H1 (cell line): ENCODE results near the gene CFLAR. TPM values are rescaled to one million over a fixed set of nuclear protein-coding genes. Genes with fewer than 3 reads are reported as not detected.

ENCODE experiments used
- BRCA1 ChIP-seq: IDR thresholded peaks from 2 replicates; pipeline ENCODE4 v1.6.1; 2012; ENCODE audit warnings: low read depth, low read length, improper control_type of control experiment
- CBX5 ChIP-seq: fragments of 300-800, 300-1000 bp; sonication (generic); IDR thresholded peaks from 2 replicates; pipeline ENCODE4 v1.7.1; 2016; ENCODE audit warnings: antibody characterized with exemption, low read length, low read depth
- CREB1 ChIP-seq: IDR thresholded peaks from 2 replicates; pipeline ENCODE4 v1.6.1; 2012; ENCODE audit warnings: inconsistent platforms
- EZH2 ChIP-seq: fragments of 200-600 bp; sonication (generic); IDR thresholded peaks from 2 replicates; pipeline ENCODE4 v1.7.1; 2012; ENCODE audit warnings: low read depth, mild to moderate bottlenecking, moderate library complexity, low read length, inconsistent platforms; ENCODE audit not compliant: severe bottlenecking
- MAFK ChIP-seq: IDR thresholded peaks from 2 replicates; pipeline ENCODE4 v1.6.1; 2012; ENCODE audit warnings: low read depth, mild to moderate bottlenecking, improper control_type of control experiment, low read length
- NRF1 ChIP-seq: IDR thresholded peaks from 2 replicates; pipeline ENCODE4 v1.6.1; 2011; ENCODE audit warnings: mild to moderate bottlenecking, low read depth, low read length, improper control_type of control experiment
- POLR2AphosphoS5 ChIP-seq: IDR thresholded peaks from 2 replicates; pipeline ENCODE4 v1.6.1; 2011; ENCODE audit warnings: low read depth, low read length
- POU5F1 ChIP-seq: IDR thresholded peaks from 2 replicates; pipeline ENCODE4 v1.6.1; 2011; ENCODE audit warnings: low read depth, mild to moderate bottlenecking, low read length, moderate library complexity
- RNF2 ChIP-seq: fragments of 200-900, 300-1000 bp; sonication (generic); IDR thresholded peaks from 2 replicates; pipeline ENCODE4 v1.7.1; 2016; ENCODE audit warnings: borderline replicate concordance, low read depth, mild to moderate bottlenecking, antibody characterized with exemption, low read length; ENCODE audit not compliant: poor library complexity, severe bottlenecking; ENCODE audit errors: missing control alignments
- SIN3A ChIP-seq, 2 experiments: IDR thresholded peaks in 1 of 2; conservative IDR thresholded peaks in 1 of 2; 2 replicates each; pipeline ENCODE4 v1.6.1; 2011 to 2012; ENCODE audit warnings: low read length in 2 of 2, improper control_type of control experiment in 1 of 2, low read depth in 1 of 2, mild to moderate bottlenecking in 1 of 2
- SP2 ChIP-seq: IDR thresholded peaks from 2 replicates; pipeline ENCODE4 v1.6.1; 2012; ENCODE audit warnings: mild to moderate bottlenecking, low read length, inconsistent platforms
- TAF7 ChIP-seq: optimal IDR thresholded peaks from 2 replicates; pipeline ENCODE3; 2011; ENCODE audit warnings: low read depth, mild to moderate bottlenecking, inconsistent platforms, low read length, moderate library complexity, borderline replicate concordance
- TEAD4 ChIP-seq: IDR thresholded peaks from 2 replicates; pipeline ENCODE4 v1.6.1; 2012; ENCODE audit warnings: low read depth, low read length, inconsistent platforms, mixed read lengths
- polyA plus RNA-seq, 7 experiments: library from polyadenylated mRNA; depleted of rRNA in 3 of 7; stranded (reverse) in 5 of 7; unstranded in 2 of 7; fragments of >200 nt in 5 of 7; fragments of 200-250 nt in 2 of 7; gene quantifications; 1 replicate in 5 of 7; 2 replicates in 1 of 7; 4 replicates in 1 of 7; pipeline versions ENCODE4 v1.2.1 to v1.2.3, GENCODE V29; 2011 to 2013; ENCODE audit warnings: missing spikeins in 2 of 7, mixed read lengths in 2 of 7
- total RNA-seq: library from RNA; stranded (reverse); fragmentation: NEBNext Ultra II Directional; extraction: Animal tissue kit (Norgen Biotek cat#: 25700); gene quantifications from 2 replicates; pipeline ENCODE4 v1.2.1, GENCODE V29; 2021

CFLAR gene
- total and polyA plus RNA-seq, 2 of the 8 experiments (the other 6 are each of a cell fraction or from before 2014, with no cell fraction given), result 1.1 to 3.9 TPM

GRCh38 chr2:201073071-201073470 is 42.9 kb upstream of the CFLAR start (continued):
- TF ChIP-seq NRF1 (no peak), TAF7 (no peak), CREB1 (no peak), CBX5 (no peak), POLR2AphosphoS5 (no peak), TEAD4 (no peak), EZH2 (no peak), RNF2 (no peak), SIN3A (conservative IDR thresholded peaks at IDR 0.05 in 1 of 2, IDR thresholded peaks at IDR 0.05 in 1 of 2; ENCODE audit: low read depth in 1 of 2, low read length in 2 of 2) (no peak), POU5F1 (no peak), BRCA1 (no peak), SP2 (no peak), MAFK (no peak)
